GM04504 (cell line): ENCODE measurements around the gene DDX17.

Source experiments
- DNase-seq: peaks from one replicate; pipeline ENCODE4 v3.0.0-alpha.2; 2012; ENCODE audit warnings: low read depth

The DDX17 gene

DNA sequence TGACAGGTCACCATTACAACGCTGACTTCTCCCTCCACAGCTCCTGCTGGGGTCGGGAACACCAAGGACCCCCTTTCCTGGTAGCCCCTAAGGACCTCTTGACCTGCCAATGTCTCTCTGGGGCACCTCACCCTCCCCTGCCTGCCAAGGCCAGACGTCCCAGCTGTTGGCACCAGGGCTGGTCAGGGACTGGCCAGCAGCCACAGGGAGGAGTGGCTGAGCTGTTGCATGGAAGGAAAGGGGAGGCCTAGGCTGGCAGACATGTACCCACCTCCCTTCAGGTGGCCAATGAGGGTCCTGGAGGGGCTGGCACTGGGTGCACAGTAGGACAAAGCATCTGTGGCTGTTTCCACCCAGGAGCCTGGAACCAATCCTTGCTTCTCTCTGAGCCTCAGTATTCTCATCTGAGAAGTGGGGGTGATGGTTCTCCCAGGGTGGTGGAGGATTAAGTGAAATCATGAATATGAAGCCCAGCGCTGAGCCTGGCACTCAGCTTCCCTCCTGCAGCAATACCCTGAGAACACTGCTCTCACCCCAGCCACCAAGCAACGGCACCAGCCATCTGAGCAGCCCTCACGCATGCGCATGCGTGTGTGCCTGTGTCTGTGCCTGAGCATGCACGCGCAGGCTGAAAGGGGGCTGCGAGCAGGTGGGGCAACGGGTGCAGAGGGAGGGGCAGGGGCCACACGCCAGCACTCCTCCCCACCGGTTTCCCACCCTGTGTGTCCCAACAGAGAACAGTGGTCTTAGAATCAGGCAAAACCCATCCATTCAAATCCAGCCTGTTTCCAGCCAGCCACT is 57.0 kb downstream of the DDX17 start:
- no peak for DNase-seq

DNA sequence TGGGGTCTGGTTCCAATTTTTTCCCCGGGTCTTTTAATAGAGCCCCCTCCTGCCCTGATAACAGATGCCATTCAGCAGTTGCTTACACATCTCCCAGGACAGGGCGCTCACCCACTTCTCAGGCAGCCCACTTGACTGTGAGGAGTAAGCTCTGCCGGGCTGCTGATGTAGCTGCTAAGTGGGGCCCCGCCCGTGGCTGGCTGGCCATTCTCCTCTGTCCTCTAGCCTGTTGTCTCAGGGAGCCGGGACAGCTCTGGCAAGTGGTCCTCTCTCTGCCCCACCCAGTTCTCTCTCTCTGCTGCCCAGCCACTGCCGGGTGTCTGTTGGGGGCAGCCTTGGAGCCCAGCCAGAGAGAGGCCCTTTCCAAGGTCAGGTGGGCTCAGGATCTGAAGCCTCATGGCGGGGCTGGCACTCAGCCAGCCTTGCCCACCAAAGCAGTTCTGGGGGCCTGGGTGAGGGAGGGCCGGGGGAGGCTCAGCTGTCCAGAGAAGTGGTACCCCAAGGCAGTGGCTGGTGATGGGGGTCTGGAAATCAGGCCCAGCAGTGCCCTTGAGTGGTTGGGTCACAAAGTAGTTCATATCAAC is 60.0 kb downstream of the DDX17 start:
- no peak for DNase-seq

DNA sequence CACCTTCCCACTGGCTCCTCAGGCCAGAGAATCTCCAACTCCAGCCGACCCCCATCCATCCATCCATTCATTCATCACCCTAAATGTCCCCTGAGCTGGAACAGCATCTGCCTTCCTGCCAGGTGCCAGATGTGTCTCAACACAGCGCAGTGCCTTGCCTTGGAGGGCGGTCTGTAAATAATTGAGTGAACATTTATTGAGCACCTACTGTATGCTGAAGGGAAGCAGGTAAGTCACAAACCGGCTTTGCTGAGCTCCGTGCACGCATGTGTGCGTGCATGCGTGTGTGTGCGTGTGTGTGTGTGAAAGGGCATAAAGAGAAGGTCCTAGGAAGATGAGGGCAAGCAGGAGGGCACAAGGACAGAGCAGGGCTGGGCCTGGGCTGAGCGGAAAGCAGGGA is 61.3 kb downstream of the DDX17 start:
- DNase-seq, result no peak

DNA sequence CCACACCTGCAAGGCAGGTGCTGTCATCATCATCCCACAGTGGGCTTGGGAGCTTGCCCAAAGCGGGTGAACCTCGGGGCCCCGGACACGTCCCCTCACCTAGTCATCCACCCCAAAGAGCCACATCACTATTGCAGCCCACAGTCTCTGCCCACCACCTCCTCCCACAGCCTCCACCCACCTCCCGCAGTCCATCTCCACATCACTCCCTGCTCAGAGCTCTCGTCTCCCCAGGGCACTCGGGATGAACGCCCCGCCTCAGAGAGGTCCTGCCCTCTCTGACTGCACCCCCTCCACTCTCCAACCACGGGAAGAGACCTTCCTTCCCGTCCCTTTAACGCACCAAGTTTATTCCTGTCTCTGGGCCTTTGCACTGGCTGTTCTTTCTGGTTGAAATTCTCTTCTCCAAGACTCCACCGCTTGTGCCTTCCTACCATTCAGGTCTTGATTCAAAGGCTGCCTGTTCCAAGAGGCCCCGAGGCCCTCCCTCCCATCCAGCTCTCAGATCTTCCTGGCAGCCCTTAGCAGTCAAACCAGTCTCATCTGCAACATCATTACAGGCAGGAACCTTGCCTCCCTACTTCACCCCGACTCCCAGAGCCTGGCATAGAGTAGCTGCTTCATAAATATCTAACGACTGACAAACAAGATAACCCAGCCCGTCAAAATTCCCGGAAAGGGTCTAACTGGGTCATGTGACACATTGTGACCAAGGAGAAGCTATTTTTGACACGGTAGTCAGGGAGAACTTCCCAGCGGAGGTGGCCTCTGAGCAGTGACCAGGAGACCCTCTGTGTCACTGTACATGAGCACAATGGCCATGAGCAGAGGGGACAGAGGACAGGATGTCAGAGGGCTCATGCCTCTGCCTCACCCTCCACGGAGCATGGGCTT is 62.2 kb downstream of the DDX17 start:
- DNase-seq, result no peak

DNA sequence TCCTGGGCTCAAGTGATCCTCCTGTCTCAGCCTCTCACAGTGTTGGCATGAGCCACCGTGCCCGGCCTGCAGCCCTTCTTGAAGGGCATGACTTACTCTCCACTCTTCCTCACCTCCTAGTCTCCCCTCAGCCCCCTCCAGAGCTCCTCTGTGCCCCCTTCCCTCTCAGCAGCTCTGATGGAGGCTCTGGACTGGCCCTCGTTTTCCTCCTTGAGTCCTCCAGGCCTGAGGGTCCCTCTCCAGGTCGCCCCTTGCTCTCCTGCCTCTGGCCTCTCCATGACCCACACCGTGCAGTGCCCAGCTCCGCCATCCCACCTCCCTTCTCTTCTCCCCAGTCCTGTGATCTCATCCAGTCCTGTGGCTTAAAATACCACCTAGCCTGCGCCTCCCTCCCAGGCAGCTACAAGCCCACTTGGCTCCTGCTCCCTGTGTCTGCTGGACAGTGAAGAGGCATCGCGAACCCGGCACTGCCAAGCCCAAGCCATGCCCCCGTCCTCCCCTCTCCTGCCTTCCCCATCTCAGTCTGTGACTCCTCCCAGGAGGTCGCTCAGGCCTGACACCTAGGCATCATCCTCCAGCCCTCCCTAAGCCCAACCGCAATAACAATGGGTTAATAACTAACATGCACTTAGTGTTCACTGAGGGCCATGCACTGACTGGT is 63.0 kb downstream of the DDX17 start:
- no peak for DNase-seq

DNA sequence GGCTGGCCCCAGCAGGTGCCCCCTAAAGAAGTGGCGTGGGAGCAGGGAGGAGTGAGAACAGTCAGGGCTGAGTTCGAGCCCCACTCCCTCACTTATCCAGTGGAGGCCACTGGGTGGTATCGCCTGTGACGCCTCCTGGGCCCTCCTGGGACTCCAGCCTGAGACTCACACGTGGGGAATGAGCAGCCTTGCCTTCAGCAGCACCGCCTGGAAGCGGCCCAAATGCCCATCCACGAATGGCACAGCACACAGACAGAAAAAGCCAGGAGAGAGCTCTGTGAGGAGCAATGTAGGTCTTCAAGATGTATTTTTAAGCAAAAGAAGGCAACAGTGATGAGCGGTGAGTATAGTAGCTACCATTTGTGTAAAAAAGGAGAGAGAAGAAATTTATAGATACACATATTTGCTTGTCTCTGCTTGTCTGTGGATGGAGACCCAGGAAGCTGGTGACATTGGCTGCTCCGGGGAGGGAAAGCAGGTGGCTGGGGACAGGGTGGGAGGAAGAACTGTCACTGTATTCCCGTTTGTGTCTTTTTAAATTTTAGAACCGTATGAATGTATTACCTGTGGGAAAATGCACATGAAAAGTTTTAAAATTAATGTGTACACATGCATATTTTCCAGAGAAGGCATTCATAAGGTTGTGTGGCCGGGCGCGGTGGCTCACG is 64.4 kb downstream of the DDX17 start:
- no peak for DNase-seq

DNA sequence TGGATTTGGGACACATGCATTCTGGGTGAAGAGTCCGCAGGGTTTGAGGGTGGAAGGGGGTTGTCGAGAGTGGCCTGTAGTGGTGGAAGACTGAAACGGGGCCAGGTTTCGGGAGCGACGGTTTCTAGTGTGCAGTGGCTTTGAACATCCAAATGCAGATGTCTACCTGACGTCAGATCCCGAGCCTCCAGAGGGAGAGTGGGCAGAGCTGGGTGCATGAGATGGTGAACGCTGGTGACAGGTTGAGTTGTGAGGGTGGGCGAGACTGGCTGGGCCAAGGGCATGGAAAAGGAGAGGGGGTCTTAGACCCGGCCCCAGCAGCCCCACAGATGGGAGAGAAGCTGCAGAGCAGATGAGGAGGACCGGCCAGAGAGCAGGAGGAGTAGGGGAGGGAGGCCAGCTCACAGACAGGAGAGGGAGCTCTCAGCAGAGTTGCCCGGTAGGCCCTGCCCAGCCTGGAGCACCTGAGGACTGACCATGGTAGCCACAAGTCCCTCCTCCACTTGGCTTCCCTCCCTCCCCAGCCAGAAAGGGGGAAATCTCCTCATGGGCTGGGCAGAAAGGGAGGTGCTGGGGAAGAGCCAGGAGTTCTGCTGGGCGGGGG is 65.3 kb downstream of the DDX17 start:
- no peak for DNase-seq

DNA sequence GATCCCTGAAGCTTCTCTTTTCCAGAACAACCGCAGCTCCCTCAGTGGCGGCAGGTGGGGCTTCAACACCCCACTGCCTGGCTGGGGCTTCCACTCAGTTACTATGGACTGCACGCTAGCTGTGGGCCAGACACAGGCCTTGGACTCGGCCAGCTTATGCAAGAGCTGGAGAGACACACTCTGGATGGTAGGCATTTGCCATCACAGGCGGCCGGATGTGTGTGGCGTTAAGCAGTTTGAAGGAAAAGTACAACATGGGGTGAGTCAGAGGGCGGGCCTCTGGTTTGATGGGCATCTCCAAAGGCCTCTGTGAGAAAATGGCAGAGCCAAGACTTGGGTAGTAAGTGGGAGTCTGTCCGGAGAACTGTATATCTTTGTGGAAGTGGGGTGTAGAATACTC is 68.7 kb downstream of the DDX17 start:
- no peak for DNase-seq

DNA sequence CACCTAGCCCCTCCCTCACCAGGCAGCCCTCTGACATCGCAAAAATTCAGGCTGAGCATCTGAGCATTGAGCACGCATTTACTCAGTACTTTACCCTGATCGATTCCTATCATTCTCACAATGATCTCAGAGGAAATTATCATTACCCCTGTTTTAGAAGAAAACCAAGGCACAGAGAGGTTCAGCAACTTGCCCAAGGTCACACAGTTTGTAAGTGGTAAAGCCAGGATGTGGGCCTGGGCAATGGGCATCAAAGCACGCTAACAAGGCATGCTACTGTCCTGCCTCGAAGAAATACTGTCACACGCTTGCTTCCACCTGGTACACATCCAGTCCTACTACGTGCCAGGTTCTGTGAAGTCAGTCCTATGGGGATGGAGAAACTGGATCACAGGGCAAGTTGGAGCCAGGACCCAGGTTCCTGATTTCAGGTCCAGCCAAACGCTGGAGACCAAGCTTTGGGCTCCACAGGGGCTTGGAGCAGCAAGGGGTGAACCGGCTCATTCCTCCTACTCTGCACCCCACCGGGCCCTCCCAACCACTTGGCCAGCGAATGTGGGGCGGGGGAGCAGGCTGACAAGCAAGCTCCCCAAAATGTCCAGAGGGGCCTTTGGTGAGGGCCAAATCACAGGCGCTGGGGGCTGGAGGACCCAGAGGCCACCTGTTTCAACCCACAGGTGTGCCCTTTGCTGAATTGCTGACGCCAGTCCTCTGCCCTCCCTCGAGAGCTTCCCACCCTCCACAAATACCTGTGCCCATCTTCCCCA is 69.3 kb downstream of the DDX17 start:
- no peak for DNase-seq

DNA sequence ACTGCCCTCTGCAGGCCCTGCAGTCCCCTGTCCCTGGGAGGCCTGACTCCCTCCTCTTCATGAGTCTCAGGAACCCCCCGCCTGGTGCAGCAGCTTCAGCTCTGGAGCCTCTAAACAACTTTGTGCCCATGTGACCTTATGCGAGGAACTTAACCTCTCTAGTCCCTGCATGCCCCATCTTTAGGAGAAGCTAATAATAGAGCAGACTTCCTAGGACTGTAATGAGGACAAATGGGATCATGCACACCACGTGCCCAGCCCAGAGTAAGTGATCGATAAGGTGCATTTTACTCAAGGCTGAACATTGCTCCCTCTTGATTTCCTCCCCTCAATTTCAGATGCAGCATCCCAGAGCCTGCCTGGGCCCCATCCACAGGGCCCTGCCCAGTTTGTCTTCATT is 70.1 kb downstream of the DDX17 start:
- no peak for DNase-seq

DNA sequence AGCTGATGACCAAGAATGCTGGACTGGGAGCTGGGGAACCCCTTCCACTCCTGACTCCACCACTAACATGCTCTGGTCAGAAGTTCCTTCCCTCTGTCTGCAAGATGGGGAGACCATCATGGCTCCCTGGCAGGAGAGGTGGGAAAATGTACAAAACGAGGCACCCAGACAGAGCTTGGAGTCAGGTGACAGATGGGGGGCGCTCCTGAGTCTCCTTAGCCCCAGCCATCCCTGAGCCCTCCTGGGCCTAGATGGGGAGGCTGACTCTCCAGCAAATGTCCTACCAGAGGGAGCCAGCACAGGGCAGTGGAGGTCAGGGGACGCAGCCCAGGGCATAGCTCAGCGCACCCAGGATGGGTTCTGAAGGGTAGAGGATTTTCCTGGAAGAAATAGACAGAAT is 71.1 kb downstream of the DDX17 start:
- DNase-seq, result no peak

DNA sequence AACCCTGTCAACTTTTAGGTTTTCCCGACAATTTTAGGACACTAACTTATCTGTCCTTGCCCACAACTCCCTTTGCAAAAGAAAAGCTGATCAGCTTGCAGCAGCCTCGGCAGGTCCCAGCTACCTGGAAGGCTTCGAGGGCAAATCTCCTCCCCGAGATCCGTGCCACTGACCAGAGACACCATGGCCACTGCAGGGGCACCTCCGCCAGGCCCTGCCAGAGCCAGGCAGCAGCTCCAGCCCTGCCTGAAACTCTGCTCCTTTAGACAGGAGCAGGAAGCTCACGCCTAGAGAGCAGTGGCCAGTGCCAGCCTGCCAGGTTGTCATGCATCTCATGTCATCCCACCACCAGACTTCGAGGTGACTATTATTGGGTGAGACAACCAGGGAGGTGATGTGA is 72.2 kb downstream of the DDX17 start:
- no peak for DNase-seq
